HG03060 (cell line): ENCODE results near the gene MDGA2.

ENCODE experiments used
- ATAC-seq: cut with Tn5 transposase; IDR thresholded peaks from one replicate; pipeline ENCODE4 v1.9.1; 2021; ENCODE audit warnings: low read depth, moderate number of reproducible peaks; ENCODE audit not compliant: unreplicated experiment

The MDGA2 gene

GRCh38 chr14:47509957-47510356, 165.4 kb downstream of the MDGA2 start:
- ATAC-seq = no peak

DNA sequence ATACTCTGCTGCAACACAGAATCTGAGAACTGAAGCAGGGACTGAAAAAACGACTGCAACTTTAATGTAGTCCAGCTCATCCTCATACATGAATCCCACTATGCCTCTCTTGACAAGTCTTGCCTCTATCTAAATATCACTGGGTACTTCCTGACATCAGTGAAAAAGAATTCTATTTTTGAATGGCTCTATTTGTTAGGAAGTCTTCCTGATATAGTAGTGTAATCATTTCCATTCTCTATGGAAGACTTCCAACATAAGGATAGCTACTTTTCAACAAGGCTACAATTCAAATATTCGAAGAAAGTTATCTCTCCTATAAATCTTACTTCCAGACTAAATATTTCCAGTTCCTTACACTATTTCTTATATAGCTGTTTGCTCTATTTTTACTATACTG, 167.5 kb downstream of the MDGA2 start:
- no peak for ATAC-seq

DNA sequence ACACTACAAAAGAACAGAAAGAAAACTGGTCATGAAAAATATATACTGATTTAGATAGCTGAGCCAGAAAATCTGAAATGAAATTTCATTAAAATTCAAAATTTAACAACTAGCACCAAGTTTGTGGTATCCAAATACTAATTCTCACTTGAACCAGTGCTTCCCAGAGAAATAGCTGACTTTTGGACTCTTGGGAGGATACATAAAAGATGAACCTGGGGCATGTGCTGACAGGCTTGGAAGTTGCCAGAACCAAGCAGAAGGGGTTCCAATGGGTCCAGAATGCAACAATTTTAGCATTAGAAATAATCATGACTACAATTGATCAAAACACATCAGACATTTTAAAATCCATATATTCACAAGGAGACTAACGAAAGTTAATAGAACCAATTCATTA, 175.0 kb downstream of the MDGA2 start:
- ATAC-seq = no peak

- no peak for ATAC-seq
Observed at GRCh38 chr14:47490766-47491165, 184.6 kb downstream of the MDGA2 start.

DNA sequence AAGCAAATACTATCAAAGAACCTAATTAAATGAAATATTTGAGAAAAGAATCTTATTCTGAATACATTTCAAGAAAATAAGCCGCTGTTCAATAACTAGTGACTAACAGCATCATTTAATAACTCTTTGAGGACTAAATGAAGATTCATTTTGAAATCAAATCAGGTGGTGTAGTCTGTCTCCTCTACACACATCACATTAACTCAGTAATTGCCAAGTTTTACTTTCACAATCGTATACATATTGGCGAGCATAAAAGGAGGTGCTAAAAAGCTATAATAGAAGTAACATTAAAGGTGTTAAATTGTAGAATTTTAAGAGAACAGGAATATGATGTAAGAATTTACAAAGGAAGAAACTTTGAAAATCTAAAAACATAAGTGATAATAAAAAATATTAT, 185.1 kb downstream of the MDGA2 start:
- ATAC-seq = no peak

GRCh38 chr14:47485421-47485820, 190.0 kb downstream of the MDGA2 start:
- no peak for ATAC-seq

- no peak for ATAC-seq
Observed at GRCh38 chr14:47483449-47483848, 192.0 kb downstream of the MDGA2 start.

GRCh38 chr14:47471075-47471474, 204.3 kb downstream of the MDGA2 start:
- no peak for ATAC-seq

DNA sequence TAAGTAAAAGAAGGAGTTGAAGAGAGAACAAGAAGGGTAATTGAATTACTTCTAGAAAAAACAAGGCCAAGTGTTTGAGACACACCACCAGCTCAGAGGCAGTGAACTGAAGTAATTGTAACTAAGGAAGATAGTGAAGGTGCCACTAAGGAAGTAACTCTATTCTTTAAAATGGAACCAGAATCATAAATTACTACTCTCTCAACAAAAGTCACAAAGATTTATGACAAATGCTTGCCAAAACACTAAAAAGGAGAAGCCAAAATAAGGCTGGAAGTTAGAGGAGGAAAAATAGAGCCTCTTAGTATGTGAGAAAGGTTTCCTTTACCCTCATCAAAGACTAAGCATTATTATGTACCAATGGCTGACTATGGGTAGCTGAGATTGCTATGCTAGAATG, 208.5 kb downstream of the MDGA2 start:
- ATAC-seq = no peak

DNA sequence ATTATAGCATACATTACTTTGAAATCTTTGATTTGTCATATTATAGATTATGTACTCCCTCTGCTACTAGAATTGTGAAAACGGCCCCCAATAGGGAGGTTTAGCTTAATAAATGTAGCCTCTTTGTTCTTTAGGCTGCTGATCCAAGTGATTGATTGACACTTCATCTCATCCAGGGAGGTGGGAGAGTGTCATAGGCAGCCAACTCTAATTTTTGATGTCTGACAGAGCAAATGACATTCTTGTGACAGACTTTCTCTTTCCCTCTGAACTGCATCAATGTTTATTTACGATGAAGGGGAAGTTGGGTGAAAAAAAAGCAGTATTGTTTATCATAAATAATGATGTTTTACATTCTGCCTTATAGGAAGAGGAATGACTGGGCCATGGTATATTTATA, 221.4 kb downstream of the MDGA2 start:
- no peak for ATAC-seq

DNA sequence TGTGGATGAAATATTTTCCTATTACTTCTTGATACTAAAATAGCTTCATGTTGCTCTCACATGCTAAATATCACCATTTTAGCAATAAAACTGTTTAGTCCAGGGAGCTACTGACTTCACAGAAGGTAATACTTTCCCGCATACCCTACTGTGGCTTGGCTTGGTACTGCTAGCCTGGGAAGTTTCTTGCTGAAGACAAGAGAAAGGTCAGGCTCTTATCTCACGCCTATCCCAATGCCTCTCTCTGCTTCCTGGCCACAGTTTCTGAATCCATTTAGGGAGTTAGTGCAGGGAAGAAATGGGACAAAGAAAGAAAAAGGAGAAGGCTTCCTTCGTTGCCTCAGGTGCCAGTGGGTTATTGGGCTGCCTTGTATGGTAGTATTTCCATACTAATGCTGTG, 228.3 kb downstream of the MDGA2 start:
- ATAC-seq = no peak

- ATAC-seq = no peak
Observed at GRCh38 chr14:47442211-47442610, 233.2 kb downstream of the MDGA2 start.

DNA sequence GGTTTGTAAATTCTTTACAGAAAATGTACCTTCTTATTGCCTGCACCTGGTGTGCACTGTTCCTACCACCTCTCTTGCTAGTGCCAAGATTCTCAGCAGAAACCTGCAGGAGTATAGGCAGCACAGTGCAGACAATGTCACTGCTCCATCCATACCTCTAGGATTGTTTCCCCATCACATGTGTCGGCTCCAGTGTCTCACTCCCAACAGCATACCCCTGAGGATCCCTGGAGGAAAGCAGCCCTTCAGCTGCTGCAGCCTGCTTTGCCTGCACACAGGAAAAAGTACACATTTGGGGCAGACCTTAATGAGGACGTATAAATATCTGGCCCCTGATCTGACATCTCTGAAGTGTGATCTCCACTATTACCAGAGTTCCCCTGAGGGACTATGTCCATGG, 235.5 kb downstream of the MDGA2 start:
- no peak for ATAC-seq

DNA sequence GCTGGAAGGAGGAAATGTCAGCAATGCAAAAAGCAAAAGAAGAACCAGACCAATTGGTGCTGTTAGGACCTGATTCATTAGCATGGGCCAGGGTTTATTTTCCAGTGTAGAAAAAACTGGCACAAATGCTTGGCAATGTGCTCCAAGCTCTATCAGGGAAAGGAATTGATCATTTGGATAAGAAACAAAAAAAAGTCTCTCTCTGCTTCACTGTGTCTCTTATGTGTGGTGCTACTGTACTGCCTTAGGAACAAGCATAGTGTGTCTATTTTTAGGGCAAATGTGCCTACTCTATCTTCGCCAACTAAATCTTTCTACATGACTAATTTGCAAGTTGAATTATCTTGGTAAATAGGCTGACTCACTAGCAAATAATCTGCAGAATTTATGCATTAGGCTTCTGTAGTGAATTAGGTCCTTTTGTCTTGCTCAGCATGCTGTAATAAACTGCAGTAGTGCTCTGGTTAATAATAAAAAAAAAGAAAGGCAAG, 236.7 kb downstream of the MDGA2 start:
- ATAC-seq = no peak

- ATAC-seq = no peak
Observed at GRCh38 chr14:47435331-47435965, 240.0 kb downstream of the MDGA2 start.

DNA sequence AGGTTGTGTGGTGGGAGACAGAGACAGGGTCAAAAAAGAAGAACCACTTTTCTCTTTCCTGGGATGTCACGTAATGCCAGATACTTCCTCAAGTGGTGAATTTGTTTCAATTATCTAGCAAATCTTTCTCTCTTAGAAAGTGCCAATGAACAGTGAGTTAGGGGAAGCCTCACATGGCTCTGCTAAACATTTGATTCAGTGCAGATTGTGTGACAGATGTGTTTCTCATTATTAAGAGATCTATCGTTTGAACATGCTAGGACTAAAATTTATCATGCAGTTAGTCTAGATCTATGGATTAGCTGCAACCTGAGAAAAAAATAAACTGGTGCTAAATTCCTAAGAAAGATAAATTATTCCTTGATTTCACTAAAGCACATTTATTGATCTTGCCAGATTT, 247.8 kb downstream of the MDGA2 start:
- ATAC-seq = no peak

DNA sequence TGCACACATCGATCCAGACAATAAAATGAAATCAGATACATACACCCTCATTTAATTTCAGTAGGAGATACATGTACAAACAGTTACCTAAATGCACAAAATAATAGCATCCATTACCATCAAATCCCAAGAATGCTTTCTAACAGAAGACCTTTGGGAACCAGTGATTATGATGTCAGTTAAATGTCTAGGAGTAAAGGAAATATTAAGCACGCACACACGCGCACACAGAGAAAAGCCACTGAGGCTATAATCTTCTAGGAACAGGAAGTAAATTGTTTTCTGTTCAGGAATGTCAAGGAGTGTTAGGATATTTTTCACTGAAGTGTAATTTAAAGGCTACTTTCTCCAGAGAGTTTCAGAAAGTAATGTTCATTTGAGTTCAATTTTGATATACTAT, 250.1 kb downstream of the MDGA2 start:
- no peak for ATAC-seq

GRCh38 chr14:47422191-47422590, 253.2 kb downstream of the MDGA2 start:
- no peak for ATAC-seq

DNA sequence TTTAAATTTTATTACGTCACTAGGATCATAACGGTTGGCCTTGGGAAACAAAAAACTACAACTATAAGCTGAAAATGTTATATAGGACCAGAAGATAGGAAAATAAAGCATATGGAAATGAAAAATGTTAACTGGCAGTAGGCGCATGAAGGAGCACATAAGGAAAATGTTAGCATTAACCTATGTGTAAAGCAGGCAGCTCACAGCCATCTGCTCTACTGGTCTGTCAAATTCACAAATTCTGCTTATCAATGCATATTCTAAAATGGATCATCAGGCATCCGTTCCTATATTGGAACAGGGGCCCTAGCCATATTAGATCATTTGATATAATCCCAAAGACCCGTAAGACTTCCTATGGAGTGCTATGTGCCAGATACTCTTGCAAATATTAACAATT, 263.9 kb downstream of the MDGA2 start:
- ATAC-seq = no peak

DNA sequence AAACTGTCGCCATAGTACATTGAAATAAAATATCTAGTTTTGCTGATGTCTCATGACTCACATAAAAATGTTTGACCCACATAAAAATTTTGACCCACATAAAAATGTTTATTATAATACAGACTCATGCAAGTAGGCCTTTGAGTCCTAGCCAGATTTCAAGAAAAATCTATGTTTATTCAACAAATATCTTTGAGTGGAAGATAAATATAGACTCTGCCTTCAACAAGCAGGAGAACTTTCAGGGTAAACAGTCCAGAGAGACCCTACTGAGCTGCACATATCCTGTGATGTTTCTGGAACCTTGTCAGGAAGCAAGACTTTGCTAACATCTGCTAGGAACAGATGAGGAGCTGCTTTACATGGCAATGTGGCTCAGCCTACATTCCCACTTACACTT, 283.1 kb downstream of the MDGA2 start:
- no peak for ATAC-seq

DNA sequence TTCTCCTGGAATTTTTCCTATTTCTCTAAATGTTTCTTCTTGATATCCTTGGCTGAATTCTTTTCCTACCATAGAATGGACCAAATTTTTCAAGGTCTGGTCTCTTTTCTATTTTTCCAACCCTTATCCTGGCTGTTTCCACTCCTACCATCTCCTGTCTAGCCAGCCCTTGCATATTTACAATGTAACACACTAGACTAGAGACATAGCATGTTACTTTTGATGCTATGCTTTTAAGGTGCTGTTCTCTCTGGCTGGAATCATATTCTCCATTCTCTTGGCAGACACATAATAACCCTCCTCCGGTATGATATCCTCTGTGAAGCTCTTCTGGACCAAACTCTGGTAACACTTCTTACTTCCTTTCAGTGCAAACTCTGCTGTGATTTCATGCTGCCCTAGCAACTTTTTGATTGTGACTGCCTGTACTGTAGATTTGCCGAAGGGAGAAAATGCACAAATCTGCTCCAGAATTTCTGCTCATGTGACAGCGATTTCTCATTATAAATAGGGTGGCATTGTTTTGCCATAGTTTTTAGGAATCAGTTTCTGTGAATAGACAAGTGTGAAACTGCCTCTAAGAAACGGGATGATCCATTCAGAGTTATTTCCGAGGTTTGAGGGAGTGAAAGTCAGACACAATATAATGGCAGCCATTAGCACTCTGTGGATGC, 284.4 kb downstream of the MDGA2 start:
- no peak for ATAC-seq

DNA sequence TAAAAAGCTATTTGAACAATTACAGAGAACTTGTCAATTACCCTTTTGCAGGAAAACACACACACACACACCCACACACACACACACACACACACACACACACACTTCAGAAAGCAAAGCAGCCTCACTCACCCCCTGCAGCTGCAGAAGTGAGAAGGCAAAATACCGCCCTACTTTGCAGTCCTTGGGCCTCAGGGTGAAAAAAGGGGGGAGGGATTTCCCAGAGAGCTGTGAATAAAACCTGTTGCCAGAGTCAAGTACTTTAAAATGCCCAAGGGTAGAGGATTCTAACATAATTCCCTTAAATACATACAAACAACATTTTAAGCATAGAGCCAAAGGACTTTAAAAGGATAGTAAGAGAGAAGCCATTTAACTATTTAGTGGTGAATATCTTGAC, 285.9 kb downstream of the MDGA2 start:
- ATAC-seq = no peak
